ENCODE measurements around the gene NEXN.

Gene NEXN

DNA sequence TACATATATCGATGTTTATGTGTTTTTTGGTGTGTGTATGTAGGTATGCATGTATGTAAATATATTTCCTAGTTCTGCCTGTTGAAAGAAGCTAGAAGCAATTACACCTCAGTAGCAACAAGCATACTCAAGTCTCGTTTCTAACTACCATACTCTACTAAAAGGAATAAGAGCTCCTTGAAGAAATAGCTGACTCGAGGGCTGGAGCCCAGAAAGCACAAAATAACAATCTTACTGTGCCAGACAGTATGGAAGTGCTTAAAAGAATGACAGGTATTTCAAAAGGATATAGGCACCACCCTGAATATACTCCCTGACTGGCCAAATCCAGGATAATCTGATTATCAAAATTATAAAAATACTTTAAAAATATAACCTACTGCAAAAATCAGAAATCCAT is 67.3 kb downstream of the NEXN start:
- Histone ChIP-seq H3K79me2 (ENCODE audit: insufficient read depth, low read length) (peaks cover 44% of the 10 kb centered on the region), H3K27ac (ENCODE audit: low read depth, low read length) (no peak overlapping the region), H3K4me3 (ENCODE audit: insufficient read depth, low read length, poor library complexity, severe bottlenecking) (no peak overlapping the region), H3K4me2 (ENCODE audit: low read depth, low read length, poor library complexity, severe bottlenecking) (no peak overlapping the region), H4K20me1 (ENCODE audit: low read depth, low read length) (peaks cover 46% of the 10 kb centered on the region), H3K36me3 (ENCODE audit: low read length) (peaks cover 90% of the 10 kb centered on the region), H2AFZ (ENCODE audit: low read depth, low read length, severe bottlenecking) (no peak overlapping the region), H3K27me3 (ENCODE audit: low read length) (no peaks in the 10 kb centered on the region), H3K9me3 (ENCODE audit: insufficient read depth, low read length) (no peaks in the 10 kb centered on the region), H3K9me2 (replicated peaks; ENCODE audit: insufficient read depth, low read length) (no peaks in the 10 kb centered on the region), H3K9ac (ENCODE audit: low read length) (no peak overlapping the region), H3F3A (ENCODE audit: insufficient read depth) (peaks cover 40% of the 10 kb centered on the region)
- no peak for TF ChIP-seq EZH2phosphoT487 (conservative IDR thresholded peaks at IDR 0.05; ENCODE audit: low read length)
- TF ChIP-seq, protein P1, sequence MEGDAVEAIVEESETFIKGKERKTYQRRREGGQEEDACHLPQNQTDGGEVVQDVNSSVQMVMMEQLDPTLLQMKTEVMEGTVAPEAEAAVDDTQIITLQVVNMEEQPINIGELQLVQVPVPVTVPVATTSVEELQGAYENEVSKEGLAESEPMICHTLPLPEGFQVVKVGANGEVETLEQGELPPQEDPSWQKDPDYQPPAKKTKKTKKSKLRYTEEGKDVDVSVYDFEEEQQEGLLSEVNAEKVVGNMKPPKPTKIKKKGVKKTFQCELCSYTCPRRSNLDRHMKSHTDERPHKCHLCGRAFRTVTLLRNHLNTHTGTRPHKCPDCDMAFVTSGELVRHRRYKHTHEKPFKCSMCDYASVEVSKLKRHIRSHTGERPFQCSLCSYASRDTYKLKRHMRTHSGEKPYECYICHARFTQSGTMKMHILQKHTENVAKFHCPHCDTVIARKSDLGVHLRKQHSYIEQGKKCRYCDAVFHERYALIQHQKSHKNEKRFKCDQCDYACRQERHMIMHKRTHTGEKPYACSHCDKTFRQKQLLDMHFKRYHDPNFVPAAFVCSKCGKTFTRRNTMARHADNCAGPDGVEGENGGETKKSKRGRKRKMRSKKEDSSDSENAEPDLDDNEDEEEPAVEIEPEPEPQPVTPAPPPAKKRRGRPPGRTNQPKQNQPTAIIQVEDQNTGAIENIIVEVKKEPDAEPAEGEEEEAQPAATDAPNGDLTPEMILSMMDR (IDR thresholded peaks at IDR 0.05; ENCODE audit: insufficient read depth, low read length, poor library complexity, severe bottlenecking): no peak

DNA sequence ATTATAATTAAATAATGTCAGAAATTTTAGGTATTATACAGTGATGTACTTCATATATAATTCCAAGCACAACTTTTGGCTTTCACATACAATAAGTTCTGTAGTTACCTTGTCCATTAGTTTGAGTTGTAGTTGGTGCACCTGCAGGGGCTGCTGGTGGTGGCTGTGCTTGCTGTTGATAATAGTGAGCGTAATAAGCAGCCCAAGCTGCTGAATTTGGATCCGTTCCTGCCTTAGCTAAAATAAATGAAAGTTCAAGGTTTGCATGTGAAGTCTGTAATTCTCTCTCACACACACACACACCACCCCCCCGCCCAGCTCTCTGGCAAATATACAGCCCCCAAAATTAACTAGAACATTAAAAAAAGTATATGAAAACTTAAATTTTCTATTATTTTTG is 68.0 kb downstream of the NEXN start:
- no peak overlapping the region for H3K4me2 ChIP-seq (ENCODE audit: low read depth, low read length, poor library complexity, severe bottlenecking)
- peaks cover 51% of the 10 kb centered on the region for H3K79me2 ChIP-seq (ENCODE audit: insufficient read depth, low read length)
- peaks cover 47% of the 10 kb centered on the region for H4K20me1 ChIP-seq (ENCODE audit: low read depth, low read length)
- no peak overlapping the region for H3K4me3 ChIP-seq (ENCODE audit: insufficient read depth, low read length, poor library complexity, severe bottlenecking)
- H3K9me2 ChIP-seq (replicated peaks; ENCODE audit: insufficient read depth, low read length): no peaks in the 10 kb centered on the region
- no peak overlapping the region for H2AFZ ChIP-seq (ENCODE audit: low read depth, low read length, severe bottlenecking)
- H3K27ac ChIP-seq (ENCODE audit: low read depth, low read length): no peak overlapping the region
- no peaks in the 10 kb centered on the region for H3K9me3 ChIP-seq (ENCODE audit: insufficient read depth, low read length)
- H3K9ac ChIP-seq (ENCODE audit: low read length): no peak overlapping the region
- H3K36me3 ChIP-seq (ENCODE audit: low read length): peaks cover 90% of the 10 kb centered on the region
- no peaks in the 10 kb centered on the region for H3K27me3 ChIP-seq (ENCODE audit: low read length)
- peaks cover 36% of the 10 kb centered on the region for H3F3A ChIP-seq (ENCODE audit: insufficient read depth)
- TF ChIP-seq EZH2phosphoT487 (conservative IDR thresholded peaks at IDR 0.05; ENCODE audit: low read length): no peak
- TF ChIP-seq, protein P1 (IDR thresholded peaks at IDR 0.05; ENCODE audit: insufficient read depth, low read length, poor library complexity, severe bottlenecking): no peak

DNA sequence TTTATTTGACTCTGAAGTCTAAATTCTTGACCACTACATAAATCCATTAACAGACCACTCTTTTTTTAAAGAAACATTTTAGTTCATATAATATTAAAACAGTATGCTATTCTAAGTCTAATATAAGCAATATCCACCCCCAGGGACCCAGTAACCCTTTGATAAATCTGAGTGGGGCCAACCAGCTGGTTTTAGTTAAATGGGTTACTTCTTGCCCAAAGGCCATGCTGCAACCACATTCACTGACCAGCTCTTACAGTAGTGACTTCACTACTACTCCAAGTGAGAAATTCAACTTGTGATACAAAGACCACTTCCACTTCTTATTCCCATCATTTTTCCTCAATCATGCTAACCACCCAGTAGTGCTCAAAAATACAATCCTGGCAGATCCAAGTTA is 70.0 kb downstream of the NEXN start:
- Histone ChIP-seq H3K9me2 (replicated peaks; ENCODE audit: insufficient read depth, low read length) (no peaks in the 10 kb centered on the region), H3K36me3 (ENCODE audit: low read length) (peaks cover 98% of the 10 kb centered on the region), H3K4me3 (ENCODE audit: insufficient read depth, low read length, poor library complexity, severe bottlenecking) (no peak overlapping the region), H3K9ac (ENCODE audit: low read length) (no peak overlapping the region), H4K20me1 (ENCODE audit: low read depth, low read length) (peaks cover 56% of the 10 kb centered on the region), H3K4me2 (ENCODE audit: low read depth, low read length, poor library complexity, severe bottlenecking) (no peak overlapping the region), H3K79me2 (ENCODE audit: insufficient read depth, low read length) (peaks cover 58% of the 10 kb centered on the region), H3K9me3 (ENCODE audit: insufficient read depth, low read length) (no peaks in the 10 kb centered on the region), H3K27ac (ENCODE audit: low read depth, low read length) (no peak overlapping the region), H3K27me3 (ENCODE audit: low read length) (no peaks in the 10 kb centered on the region), H2AFZ (ENCODE audit: low read depth, low read length, severe bottlenecking) (no peak overlapping the region), H3F3A (ENCODE audit: insufficient read depth) (peaks cover 37% of the 10 kb centered on the region)
- TF ChIP-seq EZH2phosphoT487 (conservative IDR thresholded peaks at IDR 0.05; ENCODE audit: low read length): no peak
- TF ChIP-seq, protein P1 (IDR thresholded peaks at IDR 0.05; ENCODE audit: insufficient read depth, low read length, poor library complexity, severe bottlenecking): no peak
